DND-41 (cell line): ENCODE results near the gene FAM162A.
"Not testable (repeated sequence)": the region's sequence is repeated elsewhere in the genome, so short reads cannot be mapped to it uniquely, and the experiment has no call there.

Experiments
- EZH2 ChIP-seq: IDR thresholded peaks from 3 replicates; pipeline ENCODE4 v1.6.1; 2012; ENCODE audit warnings: borderline replicate concordance, low read depth, mild to moderate bottlenecking, moderate library complexity, low read length, inconsistent platforms; ENCODE audit not compliant: severe bottlenecking
- TF ChIP-seq, protein P1 (sequence below): IDR thresholded peaks from 2 replicates; pipeline ENCODE4 v1.5.1; 2012; ENCODE audit warnings: borderline replicate concordance, low read length, moderate library complexity, mild to moderate bottlenecking; ENCODE audit not compliant: poor library complexity, severe bottlenecking; ENCODE audit errors: extremely low read depth

DNA sequence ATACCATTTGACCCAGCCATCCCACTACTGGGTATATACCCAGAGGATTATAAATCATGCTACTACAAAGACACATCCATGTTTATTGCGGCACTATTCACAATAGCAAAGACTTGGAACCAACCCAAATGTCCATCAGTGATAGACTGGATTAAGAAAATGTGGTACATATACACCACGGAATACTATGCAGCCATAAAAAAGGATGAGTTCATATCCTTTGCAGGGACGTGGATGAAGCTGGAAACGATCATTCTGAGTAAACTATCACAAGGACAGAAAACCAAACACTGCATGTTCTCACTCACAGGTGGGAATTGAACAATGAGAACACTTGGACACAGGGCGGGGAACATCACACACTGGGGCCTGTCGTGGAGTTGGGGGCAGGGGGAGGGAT is 64.2 kb downstream of the FAM162A start:
- TF ChIP-seq EZH2: not testable (repeated sequence)
- TF ChIP-seq, protein P1, sequence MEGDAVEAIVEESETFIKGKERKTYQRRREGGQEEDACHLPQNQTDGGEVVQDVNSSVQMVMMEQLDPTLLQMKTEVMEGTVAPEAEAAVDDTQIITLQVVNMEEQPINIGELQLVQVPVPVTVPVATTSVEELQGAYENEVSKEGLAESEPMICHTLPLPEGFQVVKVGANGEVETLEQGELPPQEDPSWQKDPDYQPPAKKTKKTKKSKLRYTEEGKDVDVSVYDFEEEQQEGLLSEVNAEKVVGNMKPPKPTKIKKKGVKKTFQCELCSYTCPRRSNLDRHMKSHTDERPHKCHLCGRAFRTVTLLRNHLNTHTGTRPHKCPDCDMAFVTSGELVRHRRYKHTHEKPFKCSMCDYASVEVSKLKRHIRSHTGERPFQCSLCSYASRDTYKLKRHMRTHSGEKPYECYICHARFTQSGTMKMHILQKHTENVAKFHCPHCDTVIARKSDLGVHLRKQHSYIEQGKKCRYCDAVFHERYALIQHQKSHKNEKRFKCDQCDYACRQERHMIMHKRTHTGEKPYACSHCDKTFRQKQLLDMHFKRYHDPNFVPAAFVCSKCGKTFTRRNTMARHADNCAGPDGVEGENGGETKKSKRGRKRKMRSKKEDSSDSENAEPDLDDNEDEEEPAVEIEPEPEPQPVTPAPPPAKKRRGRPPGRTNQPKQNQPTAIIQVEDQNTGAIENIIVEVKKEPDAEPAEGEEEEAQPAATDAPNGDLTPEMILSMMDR: not testable (repeated sequence)
